Neural progenitor cell (in vitro differentiated cells): ENCODE data around the gene SLC25A42. TPM values are rescaled to one million over a fixed set of nuclear protein-coding genes. Genes with fewer than 3 reads are reported as not detected.

Source experiments
- DNase-seq: peaks from one replicate; pipeline ENCODE4 v3.0.0-alpha.2; 2016; ENCODE audit warnings: low spot score
- H2AFZ ChIP-seq: fragments of 200-600 bp; sonication (generic); replicated peaks from 2 replicates; pipeline ENCODE4 v1.6.1; 2016; ENCODE audit warnings: antibody characterized with exemption
- H3F3A ChIP-seq: fragments of 200-600 bp; sonication (generic); 2 replicates; pipeline ENCODE4 v1.6.1; 2016; ENCODE audit warnings: antibody characterized with exemption, low read depth
- H3K27ac ChIP-seq: fragments of 200-600 bp; sonication (generic); 2 replicates; pipeline ENCODE4 v1.5.1; 2016; ENCODE audit warnings: mild to moderate bottlenecking
- H3K27me3 ChIP-seq: fragments of 200-600 bp; sonication (generic); 2 replicates; pipeline ENCODE4 v1.6.1; 2016; ENCODE audit warnings: mild to moderate bottlenecking, moderate library complexity
- H3K36me3 ChIP-seq: fragments of 200-600 bp; sonication (generic); 2 replicates; pipeline ENCODE4 v1.5.1; 2016
- H3K4me1 ChIP-seq: fragments of 200-600 bp; sonication (generic); 2 replicates; pipeline ENCODE4 v1.6.1; 2016; ENCODE audit warnings: mixed run types
- H3K4me2 ChIP-seq: fragments of 200-600 bp; sonication (generic); 2 replicates; pipeline ENCODE4 v1.6.1; 2016
- H3K4me3 ChIP-seq: fragments of 200-600 bp; sonication (generic); 2 replicates; pipeline ENCODE4 v1.5.1; 2016
- H3K79me2 ChIP-seq: fragments of 200-600 bp; sonication (generic); 2 replicates; pipeline ENCODE4 v1.6.1; 2016; ENCODE audit warnings: low read depth
- H3K9ac ChIP-seq: fragments of 200-600 bp; sonication (generic); 2 replicates; pipeline ENCODE4 v1.6.1; 2016
- H3K9me3 ChIP-seq: fragments of 200-600 bp; sonication (generic); 2 replicates; pipeline ENCODE4 v1.5.1; 2016; ENCODE audit warnings: low read depth
- H4K20me1 ChIP-seq: fragments of 200-600 bp; sonication (generic); 2 replicates; pipeline ENCODE4 v1.6.1; 2016; ENCODE audit warnings: low read depth
- H3K27ac Mint-ChIP-seq: 3 replicates; pipeline ENCODE4 v1.8.0; 2021; ENCODE audit warnings: mixed read lengths
- H3K27me3 Mint-ChIP-seq: 2 replicates; pipeline ENCODE4 v1.8.0; 2022; ENCODE audit warnings: low read depth, mild to moderate bottlenecking, inconsistent platforms, moderate library complexity, mixed read lengths; ENCODE audit not compliant: insufficient read depth
- H3K36me3 Mint-ChIP-seq: 3 replicates; pipeline ENCODE4 v1.8.0; 2021; ENCODE audit warnings: mixed read lengths
- H3K4me1 Mint-ChIP-seq: 3 replicates; pipeline ENCODE4 v1.8.0; 2021; ENCODE audit warnings: mixed read lengths
- H3K4me3 Mint-ChIP-seq: 3 replicates; pipeline ENCODE4 v1.8.0; 2021; ENCODE audit warnings: mild to moderate bottlenecking, moderate library complexity, mixed read lengths
- H3K9me3 Mint-ChIP-seq: 3 replicates; pipeline ENCODE4 v1.8.0; 2020; ENCODE audit warnings: mixed read lengths
- EZH2 ChIP-seq: fragments of 200-600 bp; sonication (generic); IDR thresholded peaks from 2 replicates; pipeline ENCODE4 v1.6.1; 2017; ENCODE audit warnings: antibody characterized with exemption, mild to moderate bottlenecking, moderate library complexity
- EZH2phosphoT487 ChIP-seq: fragments of 200-600 bp; sonication (generic); IDR thresholded peaks from 2 replicates; pipeline ENCODE4 v1.6.1; 2017; ENCODE audit warnings: antibody characterized with exemption
- total RNA-seq: library from RNA; depleted of rRNA; stranded (reverse); fragments of >200 nt; gene quantifications from 2 replicates; pipeline ENCODE4 v1.2.3, GENCODE V29; 2015; ENCODE audit warnings: low replicate concordance
- TF ChIP-seq, protein P1 (sequence below): fragments of 200-600 bp; sonication (generic); IDR thresholded peaks from 2 replicates; pipeline ENCODE4 v1.5.1; 2017; ENCODE audit warnings: antibody characterized with exemption, mild to moderate bottlenecking

SLC25A42 gene
- total RNA-seq, 1 donor from 2014 or later, result 4.0 TPM

DNA sequence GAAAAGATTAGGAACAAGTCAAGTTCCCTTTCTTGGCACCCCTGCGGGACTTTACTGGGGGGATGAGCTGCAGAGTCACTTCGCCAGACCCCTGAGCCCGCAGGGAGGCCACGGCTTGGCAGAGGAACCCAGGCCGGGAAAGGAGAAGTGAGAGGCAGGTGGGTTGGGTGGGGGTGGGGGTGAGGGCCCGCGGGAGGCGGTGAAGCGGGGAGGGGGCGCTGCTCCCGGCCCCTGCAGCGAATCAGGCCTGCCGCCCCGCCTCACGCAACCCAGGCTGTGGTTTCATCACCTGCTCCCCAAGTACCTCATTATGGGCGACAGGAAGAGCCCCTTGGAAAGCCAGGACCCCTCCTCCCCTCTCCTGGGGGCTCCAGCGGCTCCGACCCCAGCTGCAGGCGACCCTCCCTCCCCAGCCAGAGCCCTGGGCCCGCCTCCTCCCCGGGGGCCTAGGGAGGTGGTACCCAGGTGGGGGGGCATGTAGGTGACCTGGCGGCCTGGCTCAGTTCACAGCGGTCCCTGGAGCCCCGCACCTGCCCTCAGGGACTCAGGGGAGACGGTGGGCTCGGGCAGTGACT is 96.8 kb downstream of the SLC25A42 start:
- no peak for DNase-seq
- H3K4me1 Mint-ChIP-seq, result no peaks in the 10 kb centered on the region
- no peak overlapping the region for H3K4me3 ChIP-seq

DNA sequence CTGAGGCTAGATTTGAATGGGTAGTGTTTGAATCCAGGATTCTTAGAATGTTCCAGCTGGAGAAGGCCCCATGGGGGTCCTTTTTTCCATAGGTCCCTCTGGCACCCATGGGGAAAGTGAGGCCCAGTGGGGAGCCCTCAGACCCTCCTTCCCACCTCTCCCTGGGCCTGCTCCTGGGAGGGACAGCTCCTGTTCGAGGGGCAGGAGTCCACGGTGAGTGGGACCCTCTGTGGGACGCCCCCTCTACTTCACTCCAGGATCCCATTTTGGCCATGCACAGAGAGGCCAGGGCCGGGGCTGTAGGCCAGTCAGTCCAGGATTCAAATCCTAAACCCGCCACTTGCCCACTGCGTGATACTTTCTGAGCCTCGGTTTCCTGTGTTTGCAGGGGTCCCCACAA is 98.7 kb downstream of the SLC25A42 start:
- Histone ChIP-seq H3K9ac (no peak overlapping the region), H3K4me2 (no peak overlapping the region), H3K36me3 (no peaks in the 10 kb centered on the region), H3K4me3 (no peak overlapping the region), H3F3A (no peaks in the 10 kb centered on the region), H3K9me3 (no peaks in the 10 kb centered on the region), H3K4me1 (no peaks in the 10 kb centered on the region), H3K27ac (no peak overlapping the region), H2AFZ (no peak overlapping the region), H4K20me1 (no peaks in the 10 kb centered on the region), H3K79me2 (no peaks in the 10 kb centered on the region), H3K27me3 (no peaks in the 10 kb centered on the region)
- Mint-ChIP-seq H3K27ac (no peak overlapping the region), H3K4me1 (no peaks in the 10 kb centered on the region), H3K27me3 (peaks cover 6% of the 10 kb centered on the region), H3K4me3 (no peak overlapping the region), H3K9me3 (no peaks in the 10 kb centered on the region), H3K36me3 (no peaks in the 10 kb centered on the region)
- no peak for DNase-seq
- TF ChIP-seq, protein P1, sequence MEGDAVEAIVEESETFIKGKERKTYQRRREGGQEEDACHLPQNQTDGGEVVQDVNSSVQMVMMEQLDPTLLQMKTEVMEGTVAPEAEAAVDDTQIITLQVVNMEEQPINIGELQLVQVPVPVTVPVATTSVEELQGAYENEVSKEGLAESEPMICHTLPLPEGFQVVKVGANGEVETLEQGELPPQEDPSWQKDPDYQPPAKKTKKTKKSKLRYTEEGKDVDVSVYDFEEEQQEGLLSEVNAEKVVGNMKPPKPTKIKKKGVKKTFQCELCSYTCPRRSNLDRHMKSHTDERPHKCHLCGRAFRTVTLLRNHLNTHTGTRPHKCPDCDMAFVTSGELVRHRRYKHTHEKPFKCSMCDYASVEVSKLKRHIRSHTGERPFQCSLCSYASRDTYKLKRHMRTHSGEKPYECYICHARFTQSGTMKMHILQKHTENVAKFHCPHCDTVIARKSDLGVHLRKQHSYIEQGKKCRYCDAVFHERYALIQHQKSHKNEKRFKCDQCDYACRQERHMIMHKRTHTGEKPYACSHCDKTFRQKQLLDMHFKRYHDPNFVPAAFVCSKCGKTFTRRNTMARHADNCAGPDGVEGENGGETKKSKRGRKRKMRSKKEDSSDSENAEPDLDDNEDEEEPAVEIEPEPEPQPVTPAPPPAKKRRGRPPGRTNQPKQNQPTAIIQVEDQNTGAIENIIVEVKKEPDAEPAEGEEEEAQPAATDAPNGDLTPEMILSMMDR, result no peak
- TF ChIP-seq EZH2 (no peak), EZH2phosphoT487 (no peak)

More for the DNA sequence above, 96.8 kb downstream of the SLC25A42 start:
- peaks cover 5% of the 10 kb centered on the region for H3K27me3 Mint-ChIP-seq
- no peaks in the 10 kb centered on the region for H3K9me3 Mint-ChIP-seq
- no peak overlapping the region for H3K27ac Mint-ChIP-seq
- Histone ChIP-seq H3K36me3 (no peaks in the 10 kb centered on the region), H3K4me2 (no peak overlapping the region), H2AFZ (no peak overlapping the region), H3K27ac (no peak overlapping the region), H4K20me1 (no peaks in the 10 kb centered on the region), H3K9ac (no peak overlapping the region), H3K27me3 (no peaks in the 10 kb centered on the region), H3K9me3 (no peaks in the 10 kb centered on the region), H3K4me1 (no peaks in the 10 kb centered on the region), H3F3A (no peaks in the 10 kb centered on the region), H3K79me2 (no peaks in the 10 kb centered on the region)
- no peak overlapping the region for H3K4me3 Mint-ChIP-seq
- TF ChIP-seq, protein P1, result no peak
- TF ChIP-seq EZH2phosphoT487 (no peak), EZH2 (no peak)
- no peaks in the 10 kb centered on the region for H3K36me3 Mint-ChIP-seq

Other genes starting within 250 kb of the SLC25A42 start
- 65.2 and 69.8 TPM in 2 replicates for gene UPF1, start 232.0 kb upstream of the SLC25A42 start, total RNA-seq
- gene CERS1, start 167.8 kb upstream of the SLC25A42 start, total RNA-seq, result 1.9 and 7.6 TPM in 2 replicates
- 95.2 and 225 TPM in 2 replicates for gene COPE, start 144.6 kb upstream of the SLC25A42 start, total RNA-seq
- gene DDX49, start 144.3 kb upstream of the SLC25A42 start, total RNA-seq, result 19.9 and 23.4 TPM in 2 replicates
- 28.2 and 66.9 TPM in 2 replicates for gene HOMER3, start 122.8 kb upstream of the SLC25A42 start, total RNA-seq
- 123 and 125 TPM in 2 replicates for gene SUGP2, start 30.5 kb upstream of the SLC25A42 start, total RNA-seq
- 18.1 and 35.0 TPM in 2 replicates for gene ARMC6, start 30.4 kb upstream of the SLC25A42 start, total RNA-seq
- 13.3 and 38.3 TPM in 2 replicates for gene TMEM161A, start 74.5 kb downstream of the SLC25A42 start, total RNA-seq
- gene MEF2B, start 106.3 kb downstream of the SLC25A42 start, total RNA-seq, result 0.15 TPM in 1 of 2 replicates, not detected in the other
- 6.3 and 15.1 TPM in 2 replicates for gene BORCS8, start 128.2 kb downstream of the SLC25A42 start, total RNA-seq
- 31.2 and 60.9 TPM in 2 replicates for gene RFXANK, start 128.3 kb downstream of the SLC25A42 start, total RNA-seq
- gene NR2C2AP, start 139.4 kb downstream of the SLC25A42 start, total RNA-seq, result 7.6 and 9.6 TPM in 2 replicates
- gene NCAN, start 148.0 kb downstream of the SLC25A42 start, total RNA-seq, result 4.8 and 12.9 TPM in 2 replicates
- gene TM6SF2, start 209.3 kb downstream of the SLC25A42 start, total RNA-seq, result 2.6 and 8.3 TPM in 2 replicates